Loucy (cell line): ENCODE results near the gene EGLN1.

ENCODE experiments used
- EZH2phosphoT487 ChIP-seq: fragments of 200-600 bp; IDR thresholded peaks from 2 replicates; pipeline ENCODE4 v1.6.1; 2018; ENCODE audit warnings: antibody characterized with exemption, mild to moderate bottlenecking, moderate library complexity, borderline replicate concordance
- TF ChIP-seq, protein P1 (sequence below): fragments of 200-600 bp; sonication (generic); conservative IDR thresholded peaks from 2 replicates; pipeline ENCODE4 v1.5.1; 2014; ENCODE audit warnings: mild to moderate bottlenecking, antibody characterized with exemption, low read length

DNA sequence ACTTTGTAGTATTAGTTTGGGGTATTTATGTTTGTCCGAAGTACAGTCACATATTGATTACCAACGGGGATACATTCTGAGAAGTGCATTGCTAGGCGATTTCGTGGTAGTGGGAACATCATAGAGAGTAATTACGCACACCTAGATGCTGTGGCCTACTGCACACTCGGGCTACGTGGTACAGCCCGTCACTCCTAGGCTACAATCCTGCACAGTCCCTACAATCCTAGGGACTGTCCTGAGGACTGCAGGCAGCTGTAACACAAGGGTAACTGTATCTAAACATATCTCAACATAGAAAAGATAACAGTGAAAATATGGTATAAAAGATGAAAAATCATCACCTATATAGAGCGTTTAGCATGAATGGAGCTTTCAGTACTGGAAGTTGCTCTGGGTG, 103.0 kb downstream of the EGLN1 start:
- TF ChIP-seq, protein P1, sequence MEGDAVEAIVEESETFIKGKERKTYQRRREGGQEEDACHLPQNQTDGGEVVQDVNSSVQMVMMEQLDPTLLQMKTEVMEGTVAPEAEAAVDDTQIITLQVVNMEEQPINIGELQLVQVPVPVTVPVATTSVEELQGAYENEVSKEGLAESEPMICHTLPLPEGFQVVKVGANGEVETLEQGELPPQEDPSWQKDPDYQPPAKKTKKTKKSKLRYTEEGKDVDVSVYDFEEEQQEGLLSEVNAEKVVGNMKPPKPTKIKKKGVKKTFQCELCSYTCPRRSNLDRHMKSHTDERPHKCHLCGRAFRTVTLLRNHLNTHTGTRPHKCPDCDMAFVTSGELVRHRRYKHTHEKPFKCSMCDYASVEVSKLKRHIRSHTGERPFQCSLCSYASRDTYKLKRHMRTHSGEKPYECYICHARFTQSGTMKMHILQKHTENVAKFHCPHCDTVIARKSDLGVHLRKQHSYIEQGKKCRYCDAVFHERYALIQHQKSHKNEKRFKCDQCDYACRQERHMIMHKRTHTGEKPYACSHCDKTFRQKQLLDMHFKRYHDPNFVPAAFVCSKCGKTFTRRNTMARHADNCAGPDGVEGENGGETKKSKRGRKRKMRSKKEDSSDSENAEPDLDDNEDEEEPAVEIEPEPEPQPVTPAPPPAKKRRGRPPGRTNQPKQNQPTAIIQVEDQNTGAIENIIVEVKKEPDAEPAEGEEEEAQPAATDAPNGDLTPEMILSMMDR, result no peak
- TF ChIP-seq EZH2phosphoT487, result no peak
